ENCODE results near the gene AGXT. TPM values are rescaled to one million over a fixed set of nuclear protein-coding genes. Genes with fewer than 3 reads are reported as not detected.

The AGXT gene
- total RNA-seq, 6 experiments from 2014 or later = 744 to 1,833 (median 1,254) TPM

DNA sequence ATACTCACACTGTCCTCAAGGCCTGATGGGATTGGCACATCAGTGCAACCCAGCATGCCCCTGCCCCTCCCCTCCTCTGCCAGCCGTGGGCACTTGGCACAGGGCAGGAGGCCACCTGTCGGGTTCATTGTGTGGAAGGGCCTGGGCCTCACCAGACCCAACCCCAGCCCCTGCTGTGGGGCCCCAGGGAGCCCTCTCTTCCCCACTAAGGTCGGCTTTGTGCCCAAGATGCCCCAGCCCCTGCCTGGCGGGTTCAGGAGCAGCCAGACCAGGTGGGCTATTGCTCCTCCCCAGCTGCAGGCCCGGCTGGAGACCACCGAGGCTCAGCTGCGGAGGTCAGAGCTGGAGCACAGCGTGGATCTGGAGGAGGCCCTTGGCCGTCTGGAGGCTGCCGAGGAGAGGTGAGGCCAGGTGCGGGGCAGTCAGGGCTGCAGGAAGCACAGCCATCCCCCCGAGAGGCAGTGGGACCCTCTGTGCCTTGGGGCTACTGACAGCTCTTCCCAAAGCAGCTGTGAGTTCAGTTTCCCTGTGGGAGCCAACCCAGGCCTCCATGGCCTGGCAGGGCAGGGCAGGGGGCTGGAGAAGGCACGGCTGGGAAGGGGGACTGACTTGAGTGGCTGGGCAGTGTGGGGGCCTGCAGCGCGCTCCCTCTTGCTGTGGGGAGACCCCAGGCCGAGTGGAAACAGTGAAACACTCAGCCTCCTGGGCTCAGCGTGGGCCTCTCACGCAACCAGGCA lies 53.8 kb downstream of the AGXT start:
- no peak for ATAC-seq
- intact Hi-C loops (cut with DNase I) = no loop called here
- TF ChIP-seq, protein P1, sequence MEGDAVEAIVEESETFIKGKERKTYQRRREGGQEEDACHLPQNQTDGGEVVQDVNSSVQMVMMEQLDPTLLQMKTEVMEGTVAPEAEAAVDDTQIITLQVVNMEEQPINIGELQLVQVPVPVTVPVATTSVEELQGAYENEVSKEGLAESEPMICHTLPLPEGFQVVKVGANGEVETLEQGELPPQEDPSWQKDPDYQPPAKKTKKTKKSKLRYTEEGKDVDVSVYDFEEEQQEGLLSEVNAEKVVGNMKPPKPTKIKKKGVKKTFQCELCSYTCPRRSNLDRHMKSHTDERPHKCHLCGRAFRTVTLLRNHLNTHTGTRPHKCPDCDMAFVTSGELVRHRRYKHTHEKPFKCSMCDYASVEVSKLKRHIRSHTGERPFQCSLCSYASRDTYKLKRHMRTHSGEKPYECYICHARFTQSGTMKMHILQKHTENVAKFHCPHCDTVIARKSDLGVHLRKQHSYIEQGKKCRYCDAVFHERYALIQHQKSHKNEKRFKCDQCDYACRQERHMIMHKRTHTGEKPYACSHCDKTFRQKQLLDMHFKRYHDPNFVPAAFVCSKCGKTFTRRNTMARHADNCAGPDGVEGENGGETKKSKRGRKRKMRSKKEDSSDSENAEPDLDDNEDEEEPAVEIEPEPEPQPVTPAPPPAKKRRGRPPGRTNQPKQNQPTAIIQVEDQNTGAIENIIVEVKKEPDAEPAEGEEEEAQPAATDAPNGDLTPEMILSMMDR (IDR thresholded peaks at IDR 0.05) = no peak
- no peak for TF ChIP-seq POLR2A (IDR thresholded peaks at IDR 0.05)
- no peaks in the 10 kb centered on the region for H3K9me3 ChIP-seq
- DNase-seq = peak; percentile 10 to 40 (median 27)
- no peaks in the 10 kb centered on the region for H3K27me3 ChIP-seq
- H3K4me1 ChIP-seq = no peaks in the 10 kb centered on the region
- H3K36me3 ChIP-seq = no peaks in the 10 kb centered on the region
- WGBS (ENCODE audit: insufficient coverage, low coverage, low lambda C conversion rate, missing lambda C conversion rate) = no CpG with 5 or more reads among the region's 18 CpGs
- no peak overlapping the region for H3K4me3 ChIP-seq
- H3K27ac ChIP-seq = no peak overlapping the region

DNA sequence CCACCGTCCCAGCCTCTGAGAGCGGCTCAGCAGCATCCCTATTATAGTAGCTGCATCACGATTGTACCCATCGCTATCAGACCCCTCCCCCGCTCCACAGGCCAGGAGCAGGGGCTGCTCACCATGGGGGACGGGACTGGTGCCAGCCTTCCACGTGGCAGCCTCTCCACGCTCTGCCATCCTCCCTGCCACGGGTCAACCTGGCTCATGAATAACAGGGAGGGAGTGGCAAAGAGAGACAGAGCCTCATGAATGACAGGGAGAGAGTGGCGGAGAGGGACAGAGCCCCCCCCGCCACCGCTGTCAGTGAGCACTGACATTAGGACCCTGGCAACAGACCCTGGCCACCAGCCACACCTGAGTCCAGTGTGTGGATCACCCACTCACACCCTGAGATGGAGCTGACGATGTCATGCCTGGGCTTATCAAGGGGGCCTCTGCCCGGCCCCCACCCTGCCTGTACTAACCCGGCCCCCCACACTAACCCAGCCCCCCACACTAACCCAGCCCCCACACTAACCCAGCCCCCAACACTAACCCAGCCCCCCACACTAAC lies 54.4 kb downstream of the AGXT start:
- 17% methylated on average over 1 of the region's 15 CpGs for WGBS (ENCODE audit: insufficient coverage, low coverage, low lambda C conversion rate, missing lambda C conversion rate)
- ATAC-seq (no peak), DNase-seq (peak; percentile 12 to 46 (median 38))
- Histone ChIP-seq H3K27me3 (no peaks in the 10 kb centered on the region), H3K36me3 (no peaks in the 10 kb centered on the region), H3K27ac (no peak overlapping the region), H3K4me3 (no peak overlapping the region), H3K4me1 (no peaks in the 10 kb centered on the region), H3K9me3 (no peaks in the 10 kb centered on the region)
- intact Hi-C loops (cut with DNase I) = no loop called here
- no peak for TF ChIP-seq POLR2A (IDR thresholded peaks at IDR 0.05)
- TF ChIP-seq, protein P1 (IDR thresholded peaks at IDR 0.05) = no peak

DNA sequence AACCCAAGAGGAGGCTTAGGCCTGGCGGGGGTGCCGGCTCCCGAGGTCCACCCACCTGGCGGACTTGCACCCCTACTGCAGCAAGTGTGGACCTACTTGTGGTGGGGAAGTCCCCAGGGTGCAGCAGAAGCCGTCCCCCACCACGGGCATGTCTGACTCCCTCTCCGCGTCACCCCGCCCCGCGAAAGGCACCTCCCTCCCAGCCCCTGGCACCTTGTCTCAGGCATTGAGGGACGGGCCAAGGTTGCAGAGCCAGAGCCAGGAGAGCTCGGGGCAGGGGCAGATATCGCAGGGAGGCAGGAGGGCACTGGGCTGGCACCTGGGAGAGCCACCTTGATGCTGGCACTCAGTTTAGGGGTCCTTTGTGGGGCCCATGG lies 56.6 kb downstream of the AGXT start:
- Histone ChIP-seq H3K27ac (no peak overlapping the region), H3K4me1 (no peaks in the 10 kb centered on the region), H3K4me3 (no peak overlapping the region), H3K27me3 (no peaks in the 10 kb centered on the region), H3K9me3 (no peaks in the 10 kb centered on the region), H3K36me3 (no peaks in the 10 kb centered on the region)
- TF ChIP-seq, protein P1 (IDR thresholded peaks at IDR 0.05) = no peak
- TF ChIP-seq POLR2A (IDR thresholded peaks at IDR 0.05) = no peak
- peak in 1 of 4 donors; percentile 17 for ATAC-seq
- peak in 2 of 3 donors; percentile 7 to 53 for DNase-seq
- intact Hi-C loops (cut with DNase I) = no loop called here
- WGBS (ENCODE audit: insufficient coverage, low coverage, low lambda C conversion rate, missing lambda C conversion rate) = 60% methylated on average over 1 of the region's 14 CpGs

DNA sequence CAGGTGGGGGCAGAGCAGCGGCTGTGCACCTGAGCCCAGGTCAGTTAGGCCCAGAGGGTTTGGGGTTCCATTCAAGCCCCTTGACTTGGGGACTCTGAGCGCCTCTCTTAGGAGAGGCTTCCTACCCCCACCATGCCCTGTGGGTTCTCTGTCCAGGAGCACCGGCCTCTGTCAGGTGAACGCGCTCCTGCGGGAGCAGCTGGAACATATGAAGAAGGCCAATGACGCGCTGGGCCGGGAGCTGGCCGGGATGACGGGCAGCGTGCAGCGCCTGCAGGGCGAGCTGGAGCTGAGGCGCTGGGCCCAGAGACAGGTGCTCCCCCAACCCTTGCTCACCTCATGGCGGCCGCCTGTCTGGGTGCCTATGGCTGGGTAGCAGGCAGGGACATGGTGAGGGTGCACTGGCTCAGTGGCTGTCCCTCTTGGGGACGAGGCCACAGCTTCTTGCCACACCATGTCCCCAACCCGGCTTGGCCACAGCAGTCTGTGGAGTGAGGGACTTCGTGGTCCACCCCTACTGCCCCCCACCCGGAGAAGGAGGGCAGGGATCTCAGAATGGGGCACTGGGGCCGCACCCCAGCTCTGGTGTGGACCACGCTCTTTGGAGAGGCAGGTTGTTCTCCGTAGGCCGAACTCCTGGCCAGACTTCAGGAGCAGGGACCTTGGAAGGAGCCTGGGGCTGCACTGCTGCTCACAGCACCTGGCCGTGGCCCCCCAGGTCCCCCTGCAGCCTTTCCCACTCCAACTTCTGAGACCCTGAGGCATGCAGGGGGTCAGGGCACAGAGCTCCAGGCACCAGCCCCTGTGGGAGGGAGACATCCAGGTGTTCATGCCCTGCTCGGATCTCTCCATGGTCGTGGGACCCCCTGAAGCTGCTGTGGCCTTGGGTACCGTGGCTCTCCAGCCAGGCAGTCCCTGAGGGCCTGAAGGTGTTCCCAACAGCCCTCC lies 57.2 kb downstream of the AGXT start:
- Histone ChIP-seq H3K4me3 (no peak overlapping the region), H3K4me1 (no peaks in the 10 kb centered on the region), H3K27ac (no peak overlapping the region), H3K27me3 (no peaks in the 10 kb centered on the region), H3K36me3 (no peaks in the 10 kb centered on the region), H3K9me3 (no peaks in the 10 kb centered on the region)
- intact Hi-C loops (cut with DNase I) = no loop called here
- DNase-seq (peak; percentile 16 to 52 (median 40)), ATAC-seq (peak; percentile 17 to 49 (median 28))
- TF ChIP-seq POLR2A (IDR thresholded peaks at IDR 0.05) = no peak
- TF ChIP-seq, protein P1 (IDR thresholded peaks at IDR 0.05) = no peak
- WGBS (ENCODE audit: insufficient coverage, low coverage, low lambda C conversion rate, missing lambda C conversion rate) = no CpG with 5 or more reads among the region's 29 CpGs

All from right lobe of liver (tissue), 6 donors.